Activated CD4-positive, alpha-beta memory T cell treated with anti-CD3 and anti-CD28 coated beads for 36 hours (primary cell): ENCODE data around the gene CTR9. TPM values are rescaled to one million over a fixed set of nuclear protein-coding genes. Genes with fewer than 3 reads are reported as not detected.
A peak's percentile ranks its signal among the peaks of the same experiment; 100 is the strongest.

Experiments used
- CTCF ChIA-PET: fragments of 350-600 bp; sonication (Branson Sonifier 250); formaldehyde crosslinking; loops from one replicate; lab custom pipeline; 2021; ENCODE audit warnings: antibody characterized with exemption, inconsistent platforms; lab: Charles Lee
- POLR2A ChIA-PET: fragments of 350-600 bp; sonication (Branson Sonifier 250); formaldehyde crosslinking; loops from one replicate; lab custom pipeline; 2021; ENCODE audit warnings: antibody characterized with exemption; lab: Charles Lee
- DNase-seq: peaks from one replicate; pipeline ENCODE4 v3.0.0-alpha.2; 2020
- H3K27ac Mint-ChIP-seq: one replicate; pipeline ENCODE4 v1.8.0; 2021; ENCODE audit warnings: mixed read lengths
- H3K27me3 Mint-ChIP-seq: one replicate; pipeline ENCODE4 v1.8.0; 2021; ENCODE audit warnings: mixed read lengths
- H3K36me3 Mint-ChIP-seq: one replicate; pipeline ENCODE4 v1.8.0; 2021; ENCODE audit warnings: mixed read lengths
- H3K4me1 Mint-ChIP-seq: one replicate; pipeline ENCODE4 v1.8.0; 2021; ENCODE audit warnings: low read depth, mixed read lengths
- H3K4me3 Mint-ChIP-seq: one replicate; pipeline ENCODE4 v1.8.0; 2021; ENCODE audit warnings: mild to moderate bottlenecking, mixed read lengths
- H3K9me3 Mint-ChIP-seq: one replicate; pipeline ENCODE4 v1.8.0; 2021; ENCODE audit warnings: mixed read lengths
- intact Hi-C: fragments of 100-400 bp; cut with micrococcal nuclease; formaldehyde crosslinking; loops from one replicate; pipeline ENCODE4 v1.15.1; 2023
- total RNA-seq, 2 experiments: library from RNA; stranded (reverse); gene quantifications; one replicate each; pipeline ENCODE4 v1.2.3, GENCODE V29; 2021

The CTR9 gene
- total RNA-seq, 2 experiments from 2014 or later: 37.6 to 39.9 TPM

DNA sequence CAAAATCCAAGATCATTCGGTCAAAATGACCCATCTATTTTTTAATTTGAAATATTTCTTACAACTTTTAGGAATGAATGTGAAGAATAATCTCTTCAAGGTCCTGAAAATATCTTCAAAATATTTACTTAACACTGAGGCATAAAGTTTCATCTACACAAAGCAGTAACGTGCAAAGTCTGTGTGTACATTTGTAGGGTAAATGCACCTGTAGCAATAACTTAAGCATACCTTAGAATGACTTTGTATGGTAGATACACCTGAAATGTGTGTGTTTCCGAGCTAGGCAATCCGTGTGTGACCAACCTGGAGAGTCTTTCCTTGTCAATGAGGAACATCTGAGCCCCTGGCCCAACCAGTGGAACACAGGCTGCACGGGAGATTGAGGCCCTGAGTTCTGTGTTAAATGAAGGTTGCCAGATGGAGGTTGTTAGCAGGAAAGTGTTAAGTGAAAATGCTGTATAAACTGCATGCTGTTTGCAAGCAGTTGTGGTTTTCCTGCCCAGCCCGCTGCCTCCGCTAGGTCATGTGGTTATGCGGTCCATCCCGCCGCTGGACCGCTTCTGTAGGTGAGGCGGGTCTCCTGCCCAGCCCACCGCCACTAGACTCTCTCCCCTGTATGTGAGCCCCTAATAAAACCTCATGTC, 7.6 kb upstream of the CTR9 start:
- Mint-ChIP-seq H3K4me1 (peaks cover 44% of the 10 kb centered on the region), H3K4me3 (peak overlapping the region; percentile 30), H3K27me3 (no peaks in the 10 kb centered on the region), H3K27ac (peak overlapping the region; percentile 53), H3K9me3 (no peaks in the 10 kb centered on the region), H3K36me3 (no peaks in the 10 kb centered on the region)
- POLR2A ChIA-PET: no interaction called here
- DNase-seq: peak; percentile 63
- CTCF ChIA-PET: interaction anchor here (1.0 to 1.5 kb wide), 2 partner anchors 49 to 327 kb away, joined by 3 read pairs; no protein-coding TSS in a partner anchor
- intact Hi-C loops: loop anchor here (2.0 to 5.0 kb wide), 4 partner anchors 65 to 446 kb away; partner anchors contain the start of genes EIF4G2 and RNF141

DNA sequence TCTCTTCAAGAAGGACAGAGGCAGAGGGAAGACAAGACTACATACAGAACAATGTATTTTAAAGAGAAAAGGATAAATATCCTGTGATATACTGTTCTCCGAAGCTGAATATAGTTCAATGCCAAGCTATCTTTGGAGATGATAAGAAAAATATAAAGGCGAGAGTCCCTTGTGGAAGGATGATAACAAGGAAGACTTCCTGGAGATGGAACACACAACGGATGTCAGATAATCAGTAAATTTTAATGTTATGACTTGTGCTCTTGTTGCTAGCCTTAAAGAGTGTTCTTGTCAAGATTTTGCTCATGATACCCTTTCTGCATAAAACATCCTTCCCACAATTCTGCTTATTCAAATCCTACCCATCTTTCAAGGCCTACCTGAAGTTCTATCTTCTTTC, 6.8 kb upstream of the CTR9 start:
- H3K4me3 Mint-ChIP-seq: no peak overlapping the region
- no peak for DNase-seq
- H3K27me3 Mint-ChIP-seq: no peaks in the 10 kb centered on the region
- intact Hi-C loops: loop anchor here (5.0 kb wide), 1 partner anchor 447 kb away; no protein-coding TSS in a partner anchor
- no peaks in the 10 kb centered on the region for H3K36me3 Mint-ChIP-seq
- H3K9me3 Mint-ChIP-seq: no peaks in the 10 kb centered on the region
- POLR2A ChIA-PET: no interaction called here
- no peak overlapping the region for H3K27ac Mint-ChIP-seq
- H3K4me1 Mint-ChIP-seq: peaks cover 45% of the 10 kb centered on the region
- CTCF ChIA-PET: no interaction called here

DNA sequence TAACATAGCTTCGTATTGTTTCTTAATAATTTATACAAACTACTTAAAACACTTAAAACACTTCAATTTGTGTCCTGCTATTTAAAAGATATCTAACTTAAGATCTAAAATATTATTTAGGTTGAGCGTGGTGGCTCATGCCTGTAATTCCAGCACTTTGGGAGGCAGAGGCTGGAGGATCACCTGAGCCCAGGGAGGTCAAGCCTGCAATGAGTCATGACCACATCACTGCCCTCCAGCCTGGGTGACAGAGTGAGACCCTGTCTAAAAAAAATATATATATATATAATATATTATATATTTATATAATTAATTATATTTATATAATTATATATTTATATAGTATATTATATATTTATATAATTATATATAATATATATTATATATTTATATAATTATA, 4.2 kb upstream of the CTR9 start:
- Mint-ChIP-seq H3K36me3 (peaks cover 5% of the 10 kb centered on the region), H3K9me3 (no peaks in the 10 kb centered on the region), H3K4me1 (peaks cover 47% of the 10 kb centered on the region), H3K27me3 (no peaks in the 10 kb centered on the region), H3K27ac (no peak overlapping the region), H3K4me3 (no peak overlapping the region)
- intact Hi-C loops: no loop called here
- DNase-seq: no peak
- ChIA-PET CTCF (no interaction called here), POLR2A (no interaction called here)

DNA sequence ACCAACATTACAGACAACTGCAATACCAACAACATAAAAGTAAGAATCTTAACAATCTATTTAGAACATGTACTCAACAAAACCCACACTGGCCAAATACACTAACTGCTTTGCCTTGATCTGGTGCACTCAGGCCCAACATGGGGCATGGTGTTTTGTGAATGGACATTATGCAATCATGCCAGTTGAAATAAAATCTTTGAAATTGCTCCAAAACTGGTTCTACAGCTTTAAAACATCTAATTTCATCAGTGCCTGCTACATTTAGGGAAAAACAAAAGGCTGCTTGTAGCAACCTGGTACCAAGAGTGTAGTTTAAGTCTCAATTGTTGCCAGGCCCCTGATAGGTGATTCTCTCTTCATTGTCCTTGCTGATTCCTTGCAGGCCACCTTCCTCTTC, 3.3 kb upstream of the CTR9 start:
- CTCF ChIA-PET: no interaction called here

DNA sequence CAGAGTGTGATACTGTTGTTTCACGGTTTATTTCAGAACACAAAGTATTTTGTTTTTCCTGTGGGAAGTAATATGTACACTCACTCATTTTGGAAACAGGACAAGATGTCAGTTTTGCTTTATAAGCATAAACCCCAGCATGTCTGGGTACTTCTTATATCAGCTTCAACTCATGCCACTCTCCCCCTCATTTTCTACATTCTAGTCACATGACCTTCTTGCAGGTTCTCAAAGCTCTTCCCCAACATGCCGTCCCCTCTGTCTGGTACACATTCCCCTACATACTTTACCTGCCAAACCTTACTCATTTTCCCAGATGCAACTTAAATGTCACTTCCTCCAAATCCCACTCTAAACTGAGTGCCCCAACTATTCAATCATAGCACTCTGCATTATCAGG, 1.6 kb upstream of the CTR9 start:
- intact Hi-C loops: no loop called here
- peak overlapping the region; percentile 4 for H3K27ac Mint-ChIP-seq
- no peaks in the 10 kb centered on the region for H3K27me3 Mint-ChIP-seq
- ChIA-PET CTCF (no interaction called here), POLR2A (no interaction called here)
- peak overlapping the region; percentile 16 for H3K4me3 Mint-ChIP-seq
- H3K36me3 Mint-ChIP-seq: peaks cover 10% of the 10 kb centered on the region
- DNase-seq: no peak
- peaks cover 31% of the 10 kb centered on the region for H3K4me1 Mint-ChIP-seq
- H3K9me3 Mint-ChIP-seq: no peaks in the 10 kb centered on the region

More for the DNA sequence above, 3.3 kb upstream of the CTR9 start:
- Mint-ChIP-seq H3K27me3 (no peaks in the 10 kb centered on the region), H3K9me3 (no peaks in the 10 kb centered on the region), H3K36me3 (peaks cover 5% of the 10 kb centered on the region), H3K27ac (peak overlapping the region; percentile 1), H3K4me3 (no peak overlapping the region), H3K4me1 (peaks cover 43% of the 10 kb centered on the region)
- intact Hi-C loops: no loop called here
- no peak for DNase-seq
- POLR2A ChIA-PET: no interaction called here

DNA sequence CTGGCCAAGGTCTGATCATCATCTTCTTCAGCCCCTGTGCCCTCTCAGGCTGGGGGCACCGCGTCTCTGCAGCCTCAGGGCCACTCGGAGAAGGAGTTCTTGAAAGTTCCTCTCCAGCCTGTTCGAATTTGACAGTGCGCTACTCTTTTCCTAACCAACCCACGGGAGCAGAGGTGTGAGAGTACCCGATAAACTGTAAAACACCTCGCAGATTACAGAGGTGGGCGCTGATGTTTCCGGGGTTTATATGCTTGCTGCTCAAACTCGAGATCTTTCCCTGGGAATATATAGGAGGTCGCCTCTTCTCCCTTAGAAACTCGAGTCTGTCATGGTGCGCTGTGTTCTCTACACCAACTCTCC, 515 bp downstream of the CTR9 start:
- DNase-seq: no peak

DNA sequence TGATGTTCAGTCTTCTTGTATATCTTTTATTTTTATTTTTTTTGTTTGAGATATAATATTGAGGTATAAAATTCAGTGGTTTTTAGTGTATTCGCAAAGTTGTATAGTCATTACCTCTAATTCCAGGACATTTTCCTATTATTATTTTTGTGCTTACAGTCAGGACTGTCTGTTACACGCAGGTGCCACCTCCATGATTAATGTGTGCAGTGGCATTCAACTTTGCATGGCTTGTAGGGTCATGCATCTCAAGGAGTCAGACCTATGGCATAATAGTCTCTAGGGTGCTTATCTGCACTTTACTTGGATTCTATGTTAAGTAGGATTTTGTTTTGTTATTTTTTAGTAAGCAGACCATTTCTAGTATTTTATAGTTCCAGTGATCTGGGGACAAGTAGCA, 1.0 kb downstream of the CTR9 start:
- no peaks in the 10 kb centered on the region for H3K9me3 Mint-ChIP-seq
- peaks cover 25% of the 10 kb centered on the region for H3K4me1 Mint-ChIP-seq
- intact Hi-C loops: loop anchor here (5.0 kb wide), 1 partner anchor 1090 kb away; the partner anchor contains the start of gene USP47
- no peaks in the 10 kb centered on the region for H3K27me3 Mint-ChIP-seq
- ChIA-PET POLR2A (interaction anchor here (1.9 kb wide), 1 partner anchor 297 kb away, joined by 7 read pairs; the partner anchor contains the start of gene AMPD3), CTCF (no interaction called here)
- H3K27ac Mint-ChIP-seq: peak overlapping the region; percentile 89
- no peak for DNase-seq
- H3K4me3 Mint-ChIP-seq: peak overlapping the region; percentile 93
- H3K36me3 Mint-ChIP-seq: peaks cover 21% of the 10 kb centered on the region

More for the DNA sequence above, 515 bp downstream of the CTR9 start:
- CTCF ChIA-PET: interaction anchor here (1.1 kb wide), 2 partner anchors 20 to 211 kb away, joined by 4 to 6 read pairs; partner anchors contain the start of gene RNF141
- Mint-ChIP-seq H3K9me3 (no peaks in the 10 kb centered on the region), H3K4me1 (peaks cover 25% of the 10 kb centered on the region), H3K27ac (peak overlapping the region; percentile 89), H3K4me3 (peak overlapping the region; percentile 93), H3K27me3 (no peaks in the 10 kb centered on the region), H3K36me3 (peaks cover 21% of the 10 kb centered on the region)
- POLR2A ChIA-PET: interaction anchor here (0.8 to 1.9 kb wide), 7 partner anchors 9 to 1178 kb away, joined by 3 to 10 read pairs (median 6); partner anchors contain the start of genes AMPD3, EIF4G2, RNF141 and WEE1
- intact Hi-C loops: loop anchor here (1.0 to 5.0 kb wide), 3 partner anchors 57 to 1091 kb away; partner anchors contain the start of genes EIF4G2, USP47 and ZBED5

DNA sequence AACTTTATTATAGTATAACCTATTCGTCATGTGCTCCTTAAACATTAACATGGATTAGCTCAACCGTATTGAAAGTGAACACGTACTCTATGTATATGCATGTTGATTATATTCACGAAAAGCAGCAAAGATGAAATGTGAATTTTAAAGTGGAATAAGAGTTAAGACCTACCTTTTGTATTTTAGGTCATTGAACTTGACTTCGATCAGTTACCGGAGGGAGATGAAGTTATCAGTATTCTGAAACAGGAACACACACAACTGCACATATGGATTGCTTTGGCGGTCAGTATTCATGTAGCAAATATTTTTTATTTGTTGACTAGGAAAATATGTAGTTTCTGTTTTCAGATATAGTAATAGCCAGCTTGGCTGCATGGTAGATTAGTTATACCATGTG, 1.4 kb downstream of the CTR9 start:
- no peak for DNase-seq
- CTCF ChIA-PET: interaction anchor here (1.5 kb wide), 1 partner anchor 18 kb away, joined by 3 read pairs; no protein-coding TSS in a partner anchor
- H3K4me3 Mint-ChIP-seq: peak overlapping the region; percentile 93
- H3K9me3 Mint-ChIP-seq: no peaks in the 10 kb centered on the region
- H3K27me3 Mint-ChIP-seq: no peaks in the 10 kb centered on the region
- peaks cover 21% of the 10 kb centered on the region for H3K36me3 Mint-ChIP-seq
- H3K4me1 Mint-ChIP-seq: peaks cover 25% of the 10 kb centered on the region
- intact Hi-C loops: loop anchor here (5.0 kb wide), 1 partner anchor 1090 kb away; the partner anchor contains the start of gene USP47
- POLR2A ChIA-PET: interaction anchor here (1.9 kb wide), 1 partner anchor 297 kb away, joined by 7 read pairs; the partner anchor contains the start of gene AMPD3
- H3K27ac Mint-ChIP-seq: no peak overlapping the region

DNA sequence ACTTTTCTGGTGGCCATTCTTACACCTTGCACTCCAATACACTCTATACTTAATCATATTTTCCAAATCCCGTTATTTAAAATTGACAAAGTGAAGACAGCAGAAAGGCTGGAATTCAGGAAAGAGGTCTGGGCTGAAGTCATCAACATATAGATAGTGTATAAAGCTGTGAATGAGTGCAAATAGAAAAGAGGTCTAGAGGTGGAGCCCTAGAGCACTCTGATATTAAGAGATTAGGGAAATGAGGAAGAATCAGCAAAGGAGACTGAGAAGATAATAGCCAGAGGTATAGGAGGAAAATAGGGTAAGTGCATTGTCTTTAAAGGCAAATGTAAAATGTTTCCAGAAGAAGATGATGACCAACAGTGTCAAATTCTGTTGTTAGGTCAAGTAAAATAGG, 7.9 kb downstream of the CTR9 start:
- Mint-ChIP-seq H3K27me3 (no peaks in the 10 kb centered on the region), H3K9me3 (no peaks in the 10 kb centered on the region), H3K27ac (no peak overlapping the region), H3K4me1 (peaks cover 4% of the 10 kb centered on the region), H3K4me3 (no peak overlapping the region), H3K36me3 (peaks cover 28% of the 10 kb centered on the region)
- no peak for DNase-seq
- CTCF ChIA-PET: interaction anchor here (0.6 to 0.9 kb wide), 2 partner anchors 32 to 112 kb away, joined by 3 read pairs; no protein-coding TSS in a partner anchor
- intact Hi-C loops: no loop called here
- POLR2A ChIA-PET: no interaction called here

DNA sequence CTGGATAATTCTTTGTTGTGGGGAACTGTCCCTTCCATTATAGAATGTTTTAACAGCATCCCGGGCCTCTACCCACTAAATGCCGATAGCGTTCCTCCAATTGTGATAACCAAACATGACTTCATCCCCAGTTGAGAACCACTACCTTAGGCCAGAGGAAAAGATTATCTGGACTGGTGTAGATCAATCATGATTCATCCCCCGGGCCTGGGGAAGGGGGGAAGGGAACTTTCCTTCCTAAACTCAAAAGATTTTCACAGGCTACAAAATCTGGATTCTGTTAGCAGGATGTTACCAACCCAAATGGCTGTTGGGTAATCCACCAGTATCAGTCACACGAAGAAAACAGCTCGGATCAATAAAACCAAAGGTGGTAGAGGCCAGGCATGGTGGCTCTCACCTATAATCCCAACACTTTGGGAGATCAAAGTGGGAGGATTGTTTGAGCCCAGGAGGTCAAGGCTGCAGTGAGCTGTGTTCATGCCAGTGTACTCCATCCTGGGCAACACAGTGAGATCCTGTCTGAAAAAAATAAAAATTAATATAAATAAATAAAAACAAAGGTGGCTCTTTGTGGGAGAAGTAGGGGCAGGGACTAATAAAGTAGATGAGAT, 10.1 kb downstream of the CTR9 start:
- no peaks in the 10 kb centered on the region for H3K27me3 Mint-ChIP-seq
- no peaks in the 10 kb centered on the region for H3K9me3 Mint-ChIP-seq
- intact Hi-C loops: no loop called here
- ChIA-PET POLR2A (no interaction called here), CTCF (interaction anchor here (3.2 kb wide), 1 partner anchor 10 kb away, joined by 17 read pairs; no protein-coding TSS in a partner anchor)
- H3K4me3 Mint-ChIP-seq: no peak overlapping the region
- H3K36me3 Mint-ChIP-seq: peaks cover 27% of the 10 kb centered on the region
- no peak overlapping the region for H3K27ac Mint-ChIP-seq
- H3K4me1 Mint-ChIP-seq: no peaks in the 10 kb centered on the region
- no peak for DNase-seq

DNA sequence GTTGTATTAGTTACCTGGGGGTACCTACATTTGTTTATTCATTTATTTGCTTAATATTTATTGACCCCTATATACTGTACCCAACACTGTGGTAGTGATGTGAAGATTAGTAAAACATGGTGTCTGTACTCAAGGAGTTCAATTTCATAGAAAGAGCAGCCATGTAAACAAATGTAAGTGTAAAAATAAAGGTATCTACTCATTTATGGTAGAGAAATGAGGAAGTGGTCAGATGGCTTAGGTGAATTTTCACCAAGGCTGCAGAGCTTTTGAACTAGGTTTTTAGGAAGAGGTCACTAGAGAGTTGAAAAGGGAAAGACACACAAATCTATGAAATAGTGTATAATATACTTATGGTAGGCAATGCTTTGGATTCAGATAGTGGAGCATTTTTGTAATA, 11.1 kb downstream of the CTR9 start:
- Mint-ChIP-seq H3K27ac (no peak overlapping the region), H3K27me3 (no peaks in the 10 kb centered on the region), H3K4me3 (no peak overlapping the region), H3K36me3 (peaks cover 30% of the 10 kb centered on the region), H3K9me3 (no peaks in the 10 kb centered on the region), H3K4me1 (no peaks in the 10 kb centered on the region)
- DNase-seq: no peak
- POLR2A ChIA-PET: no interaction called here
- CTCF ChIA-PET: interaction anchor here (3.2 kb wide), 1 partner anchor 9 kb away, joined by 17 read pairs; no protein-coding TSS in a partner anchor
- intact Hi-C loops: no loop called here

DNA sequence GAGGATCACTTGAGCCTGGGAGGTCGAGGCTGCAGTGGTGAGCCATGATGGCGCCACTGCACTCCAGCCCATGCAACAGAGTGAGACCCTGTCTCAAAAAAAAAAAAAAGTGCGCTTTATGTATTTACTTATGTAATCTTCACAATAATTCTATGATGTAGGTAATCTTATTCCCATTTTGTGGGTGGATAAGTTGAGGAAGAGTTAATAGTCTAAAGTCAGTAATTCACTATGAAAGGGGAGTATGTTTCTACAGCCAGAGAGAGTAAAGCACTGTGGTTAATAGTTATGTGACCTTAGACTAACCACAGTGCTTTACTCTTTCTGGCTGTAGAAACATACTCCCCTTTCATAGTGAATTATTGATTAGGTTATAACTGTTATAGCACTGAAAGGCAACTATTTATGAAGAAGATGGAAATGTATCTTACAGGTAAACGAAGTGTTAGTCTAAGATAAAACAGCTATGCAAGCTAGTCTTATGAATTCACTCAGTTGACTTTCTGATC, 11.9 kb downstream of the CTR9 start:
- no peak overlapping the region for H3K4me3 Mint-ChIP-seq
- H3K36me3 Mint-ChIP-seq: peaks cover 30% of the 10 kb centered on the region
- intact Hi-C loops: no loop called here
- ChIA-PET POLR2A (interaction anchor here (1.7 kb wide), 1 partner anchor 46 kb away, joined by 8 read pairs; the partner anchor contains the start of gene EIF4G2), CTCF (interaction anchor here (0.9 to 3.2 kb wide), 3 partner anchors 8 to 265 kb away, joined by 3 to 17 read pairs (median 7); no protein-coding TSS in a partner anchor)
- H3K27ac Mint-ChIP-seq: no peak overlapping the region
- no peaks in the 10 kb centered on the region for H3K9me3 Mint-ChIP-seq
- H3K4me1 Mint-ChIP-seq: no peaks in the 10 kb centered on the region
- DNase-seq: no peak
- H3K27me3 Mint-ChIP-seq: no peaks in the 10 kb centered on the region
